Measurements from ENCODE around the gene AQP2. TPM values are rescaled to one million over a fixed set of nuclear protein-coding genes. Genes with fewer than 3 reads are reported as not detected.

Gene AQP2
- total and polyA plus RNA-seq, 2 donors (not counting 1 experiment from before 2014, with no cell fraction given), result not detected

- no peak overlapping the region for H3K4me3 ChIP-seq (ENCODE audit: control extremely low read depth in 1 of 5, extremely low read depth in 1 of 5, insufficient read depth in 1 of 5, low read depth in 2 of 5, low read length in 4 of 5)
- no peak overlapping the region for H3K4me2 ChIP-seq (replicated peaks; ENCODE audit: low read depth, low read length, poor library complexity, severe bottlenecking)
- no peaks in the 10 kb centered on the region for H3K79me2 ChIP-seq (ENCODE audit: control insufficient read depth, insufficient read depth, low read length)
- no peak overlapping the region for H3K4me3 Mint-ChIP-seq
- TF ChIP-seq, protein P1, sequence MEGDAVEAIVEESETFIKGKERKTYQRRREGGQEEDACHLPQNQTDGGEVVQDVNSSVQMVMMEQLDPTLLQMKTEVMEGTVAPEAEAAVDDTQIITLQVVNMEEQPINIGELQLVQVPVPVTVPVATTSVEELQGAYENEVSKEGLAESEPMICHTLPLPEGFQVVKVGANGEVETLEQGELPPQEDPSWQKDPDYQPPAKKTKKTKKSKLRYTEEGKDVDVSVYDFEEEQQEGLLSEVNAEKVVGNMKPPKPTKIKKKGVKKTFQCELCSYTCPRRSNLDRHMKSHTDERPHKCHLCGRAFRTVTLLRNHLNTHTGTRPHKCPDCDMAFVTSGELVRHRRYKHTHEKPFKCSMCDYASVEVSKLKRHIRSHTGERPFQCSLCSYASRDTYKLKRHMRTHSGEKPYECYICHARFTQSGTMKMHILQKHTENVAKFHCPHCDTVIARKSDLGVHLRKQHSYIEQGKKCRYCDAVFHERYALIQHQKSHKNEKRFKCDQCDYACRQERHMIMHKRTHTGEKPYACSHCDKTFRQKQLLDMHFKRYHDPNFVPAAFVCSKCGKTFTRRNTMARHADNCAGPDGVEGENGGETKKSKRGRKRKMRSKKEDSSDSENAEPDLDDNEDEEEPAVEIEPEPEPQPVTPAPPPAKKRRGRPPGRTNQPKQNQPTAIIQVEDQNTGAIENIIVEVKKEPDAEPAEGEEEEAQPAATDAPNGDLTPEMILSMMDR (IDR thresholded peaks at IDR 0.05), result no peak
- TF ChIP-seq EZH2 (IDR thresholded peaks at IDR 0.05; ENCODE audit: borderline replicate concordance, insufficient read depth, low read depth, low read length, poor library complexity, severe bottlenecking), result no peak
- no peak for DNase-seq
- peaks cover 11 to 13% of the 10 kb centered on the region in 2 donors for H3K4me1 ChIP-seq (ENCODE audit: control insufficient read depth in 2 of 2, insufficient read depth in 2 of 2, low read length in 2 of 2)
- H3K27me3 ChIP-seq (replicated peaks in 1 of 4; ENCODE audit: control extremely low read depth in 1 of 4, control insufficient read depth in 3 of 4, insufficient read depth in 4 of 4, low read length in 3 of 4), result peaks cover 0 to 78% (median 26%) of the 10 kb centered on the region in 4 experiments
- no peaks in the 10 kb centered on the region for H4K20me1 ChIP-seq (ENCODE audit: control insufficient read depth, insufficient read depth, low read length, poor library complexity, severe bottlenecking)
- H2AFZ ChIP-seq (ENCODE audit: insufficient read depth, low read depth, low read length, poor library complexity, severe bottlenecking), result no peak overlapping the region
- no peak overlapping the region for H3K9ac ChIP-seq (ENCODE audit: low read length)
- H3K9me3 ChIP-seq (ENCODE audit: control extremely low read depth in 1 of 3, control insufficient read depth in 2 of 3, insufficient read depth in 1 of 3, low read length in 2 of 3), result peaks cover 0 to 2% (median 0%) of the 10 kb centered on the region in 3 donors
- CTCF ChIA-PET, result no interaction called here
- H3K9me3 Mint-ChIP-seq (ENCODE audit: insufficient read depth), result no peaks in the 10 kb centered on the region
- intact Hi-C loops (cut with micrococcal nuclease), result no loop called here
- POLR2A ChIA-PET, result no interaction called here
- ATAC-seq (ENCODE audit: low read depth), result no peak
- peaks cover 65% of the 10 kb centered on the region for H3K27me3 Mint-ChIP-seq
- peaks cover 9% of the 10 kb centered on the region for H3K4me1 Mint-ChIP-seq
- no peak overlapping the region for H3K27ac Mint-ChIP-seq
- H3K36me3 ChIP-seq (replicated peaks in 1 of 2; ENCODE audit: control extremely low read depth in 1 of 2, control insufficient read depth in 1 of 2, extremely low read depth in 1 of 2, insufficient read depth in 2 of 2, low read length in 1 of 2), result no peaks in the 10 kb centered on the region
- 7% methylated on average over 9 of the region's 13 CpGs for WGBS (ENCODE audit: insufficient coverage)
- H3K27ac ChIP-seq (ENCODE audit: low read length in 2 of 2), result no peak overlapping the region
Measured at GRCh38 chr12:49955899-49956662, 5.5 kb downstream of the AQP2 start.
